ENCODE measurements around the gene MRPL28.
"Not testable (repeated sequence)": the region's sequence is repeated elsewhere in the genome, so short reads cannot be mapped to it uniquely, and the experiment has no call there.

The MRPL28 gene

DNA sequence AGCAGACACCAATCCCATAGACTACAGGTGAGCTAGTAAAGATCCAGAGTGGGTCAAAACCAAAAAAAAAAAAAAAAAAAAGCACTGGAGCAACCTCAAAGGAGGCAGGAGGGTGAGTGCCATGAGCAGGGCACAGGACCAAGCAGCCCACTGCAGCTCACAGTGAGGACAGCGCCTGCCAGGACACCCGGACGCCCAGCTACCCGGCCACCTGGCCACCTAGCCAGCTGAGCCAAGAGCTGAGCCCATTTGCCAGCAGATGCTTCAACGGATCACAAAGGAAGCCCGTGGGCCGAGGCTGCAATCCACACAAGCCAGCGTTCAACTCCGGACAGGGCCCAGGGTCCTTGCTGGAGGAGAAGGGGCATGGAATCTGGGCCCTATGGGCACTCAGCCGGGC, 32.9 kb downstream of the MRPL28 start:
- DNase-seq = no peak

DNA sequence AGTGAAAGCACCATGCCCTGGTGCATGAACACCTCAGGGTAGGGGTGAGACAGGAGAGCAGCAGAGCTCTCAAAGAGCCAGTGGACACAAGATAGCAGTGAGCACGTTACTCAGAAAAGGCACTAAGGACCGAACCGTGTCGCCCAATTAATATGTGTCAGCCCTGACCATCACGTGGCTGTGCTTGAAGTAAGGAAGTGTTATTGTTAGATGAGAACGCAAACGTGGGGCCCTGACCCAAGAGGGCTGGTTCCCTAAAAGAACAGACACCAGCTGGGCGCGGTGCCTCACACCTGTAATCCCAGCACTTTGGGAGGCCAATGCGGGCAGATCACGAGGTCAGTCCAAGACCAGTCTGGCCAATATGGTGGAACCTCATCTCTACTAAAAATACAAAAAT, 34.1 kb downstream of the MRPL28 start:
- no peak for DNase-seq

DNA sequence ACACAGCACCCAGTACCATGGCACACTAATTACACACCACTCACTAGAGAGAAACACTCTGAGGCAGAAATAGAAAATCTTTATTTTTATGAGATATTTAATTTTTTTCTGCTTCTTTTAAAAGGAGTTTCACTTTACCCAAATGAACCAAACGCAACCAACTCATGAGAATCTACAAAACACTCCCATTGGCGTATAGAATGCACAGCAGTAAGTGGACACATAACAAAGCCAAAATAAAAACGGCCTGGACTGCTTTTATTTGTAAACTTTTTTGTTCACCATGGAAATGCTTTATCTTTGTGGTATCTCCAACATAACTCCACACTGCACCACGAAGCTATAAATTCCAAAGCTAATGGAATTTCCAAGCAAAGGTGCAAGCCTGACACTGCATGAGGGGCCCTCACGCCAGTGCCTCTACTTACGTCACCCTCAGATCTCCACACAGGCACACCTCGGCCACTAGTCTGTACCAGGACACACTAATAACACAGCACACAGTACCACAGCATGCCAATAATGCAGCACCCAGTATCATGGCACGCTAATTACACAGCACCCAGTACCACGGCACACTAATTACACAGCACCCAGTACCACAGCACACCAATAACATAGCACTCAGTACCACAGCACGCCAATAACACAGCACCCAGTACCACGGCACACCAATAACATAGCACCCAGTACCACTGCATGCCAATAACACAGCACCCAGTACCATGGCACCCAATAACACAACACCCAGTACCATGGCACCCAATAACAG, 35.3 kb downstream of the MRPL28 start:
- not testable (repeated sequence) for DNase-seq

DNA sequence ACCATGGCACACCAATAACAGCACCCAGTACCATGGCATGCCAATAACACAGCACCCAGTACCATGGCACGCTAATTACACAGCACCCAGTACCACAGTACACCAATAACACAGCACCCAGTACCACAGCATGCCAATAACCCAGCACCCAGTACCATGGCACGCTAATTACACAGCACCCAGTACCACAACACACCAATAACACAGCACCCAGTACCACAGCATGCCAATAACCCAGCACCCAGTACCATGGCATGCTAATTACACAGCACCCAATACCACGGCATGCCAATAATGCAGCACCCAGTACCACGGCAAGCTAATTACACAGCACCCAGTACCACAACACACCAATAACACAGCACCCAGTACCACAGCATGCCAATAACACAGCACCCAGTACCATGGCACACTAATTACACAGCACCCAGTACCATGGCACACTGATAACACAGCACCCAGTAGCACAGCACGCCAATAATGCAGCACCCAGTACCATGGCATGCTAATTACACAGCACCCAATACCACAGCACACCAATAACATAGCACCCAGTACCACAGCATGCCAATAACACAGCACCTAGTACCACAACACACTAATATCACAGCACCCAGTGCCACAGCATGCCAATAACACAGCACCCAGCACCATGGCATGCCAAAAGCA, 36.0 kb downstream of the MRPL28 start:
- not testable (repeated sequence) for DNase-seq

DNA sequence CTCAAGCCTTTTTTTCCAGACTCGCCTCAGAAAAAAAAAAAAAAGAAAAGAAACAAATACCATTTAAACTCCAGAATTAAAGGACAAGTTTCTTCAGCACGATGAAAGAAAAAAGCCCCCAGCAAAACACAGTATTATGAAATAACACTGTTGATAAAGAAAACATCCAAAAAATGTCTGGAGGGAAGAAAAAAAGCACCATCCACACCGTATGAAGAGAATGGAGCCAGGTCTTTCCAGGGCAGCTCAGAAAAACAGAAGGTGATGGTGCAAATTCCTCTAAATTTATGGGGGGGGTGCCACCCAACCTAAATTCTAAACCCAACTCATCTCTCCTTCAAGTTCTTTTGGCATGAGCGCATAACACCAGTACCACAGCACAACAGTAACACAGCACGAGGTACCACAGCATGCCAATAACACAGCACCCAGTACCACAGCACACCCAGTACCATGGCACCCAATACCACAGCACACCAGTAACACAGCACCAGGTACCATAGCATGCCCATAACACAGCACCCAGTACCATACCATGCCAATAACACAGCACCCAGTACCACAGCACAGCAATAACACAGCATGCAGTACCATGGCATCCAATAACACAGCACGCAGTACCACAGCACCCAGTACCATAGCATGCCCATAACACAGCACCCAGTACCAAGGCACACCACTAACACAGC, 36.8 kb downstream of the MRPL28 start:
- no peak for DNase-seq

DNA sequence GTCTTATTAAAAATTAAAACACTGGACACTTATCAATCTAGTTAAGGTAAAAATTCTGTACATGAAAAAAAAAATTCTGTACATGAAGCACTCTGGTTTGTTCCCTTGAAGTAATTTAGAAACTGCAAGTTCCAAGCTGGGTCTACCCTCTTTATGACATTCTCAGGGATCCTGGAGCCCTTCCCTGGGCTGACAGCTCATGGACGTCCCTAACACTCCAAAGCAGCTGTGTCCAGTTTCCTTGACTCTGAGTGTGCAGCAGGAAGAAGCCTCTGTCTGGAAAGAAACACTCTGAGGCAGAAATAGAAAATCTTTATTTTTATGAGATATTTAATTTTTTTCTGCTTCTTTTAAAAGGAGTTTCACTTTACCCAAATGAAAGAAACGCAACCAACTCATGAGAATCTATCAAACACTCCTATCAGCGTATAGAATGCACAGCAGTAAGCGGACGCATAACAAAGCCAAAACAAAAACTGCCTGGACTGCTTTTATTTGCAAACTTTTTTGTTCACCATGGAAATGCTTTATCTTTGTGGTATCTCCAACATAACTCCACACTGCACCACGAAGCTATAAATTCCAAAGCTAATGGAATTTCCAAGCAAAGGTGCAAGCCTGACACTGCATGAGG, 39.0 kb downstream of the MRPL28 start:
- not testable (repeated sequence) for DNase-seq

DNA sequence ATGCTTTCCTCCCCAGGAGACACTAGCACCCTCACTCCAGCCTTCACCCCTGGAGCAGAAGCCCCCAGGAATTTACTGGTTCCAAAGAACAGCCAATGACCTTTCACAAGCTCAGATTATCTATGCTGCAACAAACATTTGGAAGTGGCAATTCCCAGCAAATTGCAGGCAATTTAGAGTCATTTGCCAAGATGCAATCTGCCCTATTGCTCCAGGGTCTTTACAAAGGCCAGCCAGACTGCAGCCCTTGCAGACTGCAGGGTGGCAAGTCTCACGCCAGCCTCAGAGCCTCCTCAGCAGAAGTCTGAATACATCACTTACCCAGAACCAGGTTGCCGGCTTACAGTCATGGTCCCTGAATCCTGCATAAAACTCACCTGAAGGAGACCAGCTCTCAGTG, 39.6 kb downstream of the MRPL28 start:
- no peak for DNase-seq

DNA sequence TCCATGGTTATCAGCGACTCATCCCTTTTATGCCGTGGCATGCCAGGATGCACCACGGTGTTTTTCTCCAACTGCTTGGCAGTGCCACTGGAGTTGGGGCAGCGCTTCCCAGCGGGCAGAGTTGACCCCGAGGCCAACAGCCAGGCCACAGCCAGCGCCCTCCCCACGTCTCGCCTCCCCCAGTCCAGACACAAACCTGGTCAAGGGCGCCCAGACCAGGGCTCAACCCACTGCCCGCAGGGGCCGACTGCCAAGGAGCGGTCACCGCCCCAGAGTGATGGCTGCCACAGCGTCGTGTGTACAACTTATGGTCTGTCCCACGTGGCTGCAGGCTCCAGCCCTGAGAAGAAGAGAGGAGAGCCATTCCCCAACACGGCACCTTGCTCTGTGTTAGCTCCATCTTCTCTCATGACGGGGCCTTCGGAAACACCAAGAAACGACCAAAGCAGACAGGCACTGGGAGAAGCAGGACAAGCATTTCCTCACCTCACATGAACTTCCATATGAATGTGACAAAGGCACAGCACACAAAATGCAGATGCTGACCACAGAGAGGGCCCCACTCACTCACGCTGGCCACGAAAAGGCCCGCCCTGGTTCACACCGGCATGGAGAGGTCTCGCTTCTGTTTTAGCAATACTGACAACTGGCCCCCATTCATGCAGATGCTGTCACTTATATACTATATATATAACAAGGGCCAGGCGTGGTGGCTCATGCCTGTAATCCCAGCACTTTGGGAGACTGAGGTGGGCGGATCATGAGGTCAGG, 44.8 kb downstream of the MRPL28 start:
- no peak for DNase-seq

DNA sequence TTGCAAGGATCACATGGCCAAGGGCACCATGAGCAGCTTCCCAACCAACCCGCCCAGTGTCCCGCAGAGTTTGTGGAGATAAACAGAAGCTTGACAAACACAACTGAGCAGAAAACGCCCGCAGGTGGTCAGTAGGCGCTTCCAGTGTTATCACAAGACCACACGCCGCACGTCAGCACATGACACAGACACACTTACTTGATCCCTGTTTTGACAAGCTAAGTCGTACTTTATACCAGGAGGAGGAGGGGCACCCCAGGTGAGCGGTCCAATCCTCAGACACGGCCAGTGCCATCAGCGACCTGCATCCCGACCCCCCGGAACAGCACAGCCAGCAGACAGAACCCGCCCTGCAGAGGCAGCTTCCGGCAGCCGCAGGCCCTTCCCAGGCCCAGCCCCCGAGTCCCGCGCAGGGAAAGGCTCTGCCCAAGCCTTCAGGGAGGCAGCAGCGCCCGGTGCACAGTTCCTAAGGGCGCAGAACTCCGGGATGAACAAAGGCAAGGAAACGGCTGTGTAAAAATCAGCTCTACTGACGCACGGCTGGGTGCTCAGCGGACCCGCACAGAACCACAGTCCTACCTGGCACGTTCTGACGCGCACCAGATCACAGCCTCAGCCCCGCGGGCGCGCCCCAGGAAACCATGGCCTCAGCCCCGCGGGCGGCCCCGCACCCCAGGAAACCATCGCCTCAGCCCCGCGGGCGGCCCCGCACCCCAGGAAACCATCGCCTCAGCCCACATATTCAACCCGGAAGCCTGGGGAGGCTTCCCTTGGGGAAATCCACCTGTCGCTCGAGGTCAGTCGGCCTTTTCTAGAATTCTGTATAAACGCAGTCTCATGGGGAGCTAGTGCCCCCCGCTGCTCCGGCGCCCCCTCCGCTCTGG, 45.6 kb downstream of the MRPL28 start:
- peak; percentile 51 for DNase-seq

DNA sequence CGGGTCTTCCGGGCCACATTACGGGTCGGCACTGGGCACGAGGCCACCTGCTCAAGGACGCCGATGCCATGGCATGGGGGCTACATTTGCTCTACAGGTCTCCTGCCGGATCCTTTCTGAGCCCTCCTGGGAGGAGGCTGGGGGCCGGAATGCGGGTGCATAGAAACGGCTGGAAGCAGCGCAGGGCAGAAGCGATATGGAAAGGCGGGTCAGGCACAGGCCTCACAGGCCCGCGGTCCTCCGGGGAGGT, 46.2 kb downstream of the MRPL28 start:
- no peak for DNase-seq

DNA sequence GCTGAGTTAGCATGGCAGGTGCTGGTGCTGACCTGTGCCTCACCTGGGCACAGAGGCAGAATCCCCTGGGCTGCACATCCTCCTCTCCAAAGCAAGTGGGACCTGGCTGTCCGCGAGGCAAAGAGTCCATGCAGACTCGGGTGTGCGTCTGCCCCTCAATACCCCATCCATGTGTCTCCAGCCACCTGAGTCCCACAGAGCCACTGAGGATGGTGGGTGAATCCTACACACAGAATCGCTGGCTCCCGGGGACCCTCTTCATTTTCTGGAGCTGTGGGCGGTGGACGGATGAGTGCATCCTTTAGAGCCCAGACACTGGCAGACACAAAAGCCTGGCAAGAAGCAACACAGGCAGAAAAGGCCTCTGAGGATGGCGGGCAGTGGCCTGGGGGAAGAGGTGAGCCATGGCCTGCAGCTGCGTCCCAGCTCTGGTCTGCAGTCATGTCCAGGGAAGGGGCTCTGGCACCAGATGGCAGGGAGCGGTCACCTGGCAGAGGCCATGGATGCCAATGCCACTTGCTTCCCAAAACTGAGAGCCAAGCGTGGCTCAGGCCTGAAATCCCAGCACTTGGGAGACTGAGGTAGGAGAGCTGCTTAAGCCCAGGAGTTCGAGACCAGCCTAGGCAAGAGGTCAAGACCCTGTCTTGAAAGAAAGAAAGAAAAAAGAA, 47.7 kb downstream of the MRPL28 start:
- DNase-seq = no peak

DNA sequence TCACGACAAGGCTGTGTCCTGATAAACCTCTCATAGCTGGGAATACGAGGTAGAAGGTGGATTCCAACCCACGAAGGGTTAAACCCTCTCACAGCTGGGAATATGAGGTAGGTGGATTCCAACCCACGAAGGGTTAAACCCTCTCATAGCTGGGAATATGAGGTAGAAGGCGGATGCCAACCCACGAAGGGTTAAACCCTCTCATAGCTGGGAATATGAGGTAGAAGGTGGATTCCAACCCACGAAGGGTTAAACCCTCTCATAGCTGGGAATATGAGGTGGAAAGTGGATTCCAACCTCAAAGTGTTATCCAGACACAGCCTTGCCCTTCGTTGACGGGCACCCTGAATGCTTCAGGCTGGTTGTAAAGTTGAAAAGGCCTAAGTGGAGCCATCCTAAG, 48.8 kb downstream of the MRPL28 start:
- no peak for DNase-seq

DNA sequence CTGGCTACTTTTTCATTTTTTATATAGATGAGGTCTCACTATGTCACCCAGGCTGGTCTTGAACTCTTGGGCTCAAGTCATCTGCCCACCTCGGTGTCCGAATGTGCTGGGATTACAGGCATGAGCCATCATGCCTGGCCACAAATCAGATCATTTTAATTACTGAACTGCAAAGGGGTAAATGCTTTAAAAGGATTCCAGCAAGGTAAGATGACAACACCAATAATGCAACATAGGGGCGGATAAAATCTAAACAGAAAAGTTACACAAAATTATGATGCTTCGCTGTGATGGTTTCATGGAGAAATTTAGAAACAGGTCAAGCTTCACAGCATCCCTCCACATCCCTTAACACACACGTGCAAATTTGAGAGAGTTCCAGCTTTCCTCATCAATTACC, 50.1 kb downstream of the MRPL28 start:
- no peak for DNase-seq

DNA sequence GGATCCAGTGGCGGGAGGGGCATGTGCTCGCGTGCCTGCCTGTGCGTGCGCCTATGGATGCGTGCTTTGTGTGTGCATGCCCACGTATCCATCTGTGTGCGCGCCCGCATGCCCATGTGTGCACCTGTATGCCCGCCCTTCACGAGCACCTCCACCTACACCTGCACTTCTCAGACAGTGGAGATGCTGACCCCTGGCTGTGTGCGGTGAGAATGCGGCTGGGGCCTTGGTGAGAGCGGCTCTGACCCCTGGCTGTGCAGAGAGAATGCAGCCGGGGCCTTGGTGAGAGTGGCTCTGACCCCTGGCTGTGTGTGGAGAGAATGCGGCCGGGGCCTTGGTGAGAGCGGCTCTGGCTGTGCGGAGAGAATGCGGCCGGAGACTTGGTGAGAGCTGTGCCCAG, 51.7 kb downstream of the MRPL28 start:
- no peak for DNase-seq

DNA sequence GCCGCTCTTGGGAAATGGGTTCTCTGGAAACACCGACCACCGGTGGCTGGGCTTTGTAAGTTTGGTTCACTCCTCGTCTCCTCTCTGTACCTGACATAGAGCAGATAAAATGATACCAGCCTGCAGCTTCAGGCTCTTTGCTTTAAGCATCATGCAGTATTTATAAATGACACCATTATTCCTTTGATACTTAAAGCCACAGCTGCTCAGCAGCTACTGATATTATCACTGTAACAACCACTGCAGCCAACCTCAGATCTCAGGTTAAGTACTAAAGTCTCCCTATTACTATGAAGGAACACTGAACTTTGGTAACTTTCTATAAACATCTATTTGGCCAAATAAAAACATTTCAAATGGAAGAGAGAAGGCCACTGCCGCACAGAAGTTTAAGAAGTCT, 52.8 kb downstream of the MRPL28 start:
- no peak for DNase-seq

Measured in activated CD8-positive, alpha-beta memory T cell treated with anti-CD3 and anti-CD28 coated beads, Interleukin-2, amount 50 U/mL, for 4 hours (primary cell).